Epithelial cell of proximal tubule (primary cell): ENCODE measurements around the gene IGLON5. TPM values are rescaled to one million over a fixed set of nuclear protein-coding genes. Genes with fewer than 3 reads are reported as not detected.

Experiments
- DNase-seq: peaks from one replicate; pipeline ENCODE4 v3.0.0-alpha.2; 2011; ENCODE audit warnings: low read depth
- H3K4me3 ChIP-seq: 2 replicates; pipeline ENCODE4 v1.5.1; 2011; ENCODE audit warnings: low read depth, mild to moderate bottlenecking, low read length
- total RNA-seq: library from RNA; depleted of rRNA; stranded (reverse); fragments of >200 nt; gene quantifications from 2 replicates; pipeline ENCODE4 v1.2.3, GENCODE V29; 2015
- TF ChIP-seq, protein P1 (sequence below): conservative IDR thresholded peaks from 2 replicates; pipeline ENCODE4 v1.5.1; 2012; ENCODE audit warnings: low read depth, mild to moderate bottlenecking, low read length

IGLON5 gene
- total RNA-seq, 1 donor from 2014 or later, result 0.06 TPM

DNA sequence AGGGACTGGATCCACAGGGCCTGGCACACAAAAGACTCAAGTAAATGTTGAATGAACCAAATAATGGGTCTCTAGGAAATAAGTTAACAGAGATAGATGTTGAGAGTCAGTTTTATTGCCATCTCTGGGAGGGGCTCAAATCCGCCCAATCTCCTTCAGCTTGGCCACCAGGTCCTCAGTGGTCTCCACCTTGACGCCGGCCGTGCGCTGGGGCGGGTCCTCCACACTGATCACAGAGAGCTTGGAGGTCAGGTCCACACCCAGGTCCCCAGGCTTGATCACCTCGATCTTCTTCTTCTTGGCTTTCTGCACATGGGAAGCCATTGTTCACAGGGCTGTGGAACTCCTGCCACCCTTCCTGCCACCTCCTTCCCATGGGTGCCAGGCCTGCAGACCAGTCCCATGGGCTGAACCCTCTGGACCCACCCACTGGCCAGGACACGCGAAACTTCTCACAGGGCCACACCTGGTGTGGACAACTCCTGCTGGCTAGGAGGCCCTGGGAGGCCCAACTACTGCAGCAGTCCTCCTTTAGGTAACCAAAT lies 33.7 kb downstream of the IGLON5 start:
- DNase-seq, result no peak
- no peak overlapping the region for H3K4me3 ChIP-seq
- TF ChIP-seq, protein P1, sequence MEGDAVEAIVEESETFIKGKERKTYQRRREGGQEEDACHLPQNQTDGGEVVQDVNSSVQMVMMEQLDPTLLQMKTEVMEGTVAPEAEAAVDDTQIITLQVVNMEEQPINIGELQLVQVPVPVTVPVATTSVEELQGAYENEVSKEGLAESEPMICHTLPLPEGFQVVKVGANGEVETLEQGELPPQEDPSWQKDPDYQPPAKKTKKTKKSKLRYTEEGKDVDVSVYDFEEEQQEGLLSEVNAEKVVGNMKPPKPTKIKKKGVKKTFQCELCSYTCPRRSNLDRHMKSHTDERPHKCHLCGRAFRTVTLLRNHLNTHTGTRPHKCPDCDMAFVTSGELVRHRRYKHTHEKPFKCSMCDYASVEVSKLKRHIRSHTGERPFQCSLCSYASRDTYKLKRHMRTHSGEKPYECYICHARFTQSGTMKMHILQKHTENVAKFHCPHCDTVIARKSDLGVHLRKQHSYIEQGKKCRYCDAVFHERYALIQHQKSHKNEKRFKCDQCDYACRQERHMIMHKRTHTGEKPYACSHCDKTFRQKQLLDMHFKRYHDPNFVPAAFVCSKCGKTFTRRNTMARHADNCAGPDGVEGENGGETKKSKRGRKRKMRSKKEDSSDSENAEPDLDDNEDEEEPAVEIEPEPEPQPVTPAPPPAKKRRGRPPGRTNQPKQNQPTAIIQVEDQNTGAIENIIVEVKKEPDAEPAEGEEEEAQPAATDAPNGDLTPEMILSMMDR, result no peak

DNA sequence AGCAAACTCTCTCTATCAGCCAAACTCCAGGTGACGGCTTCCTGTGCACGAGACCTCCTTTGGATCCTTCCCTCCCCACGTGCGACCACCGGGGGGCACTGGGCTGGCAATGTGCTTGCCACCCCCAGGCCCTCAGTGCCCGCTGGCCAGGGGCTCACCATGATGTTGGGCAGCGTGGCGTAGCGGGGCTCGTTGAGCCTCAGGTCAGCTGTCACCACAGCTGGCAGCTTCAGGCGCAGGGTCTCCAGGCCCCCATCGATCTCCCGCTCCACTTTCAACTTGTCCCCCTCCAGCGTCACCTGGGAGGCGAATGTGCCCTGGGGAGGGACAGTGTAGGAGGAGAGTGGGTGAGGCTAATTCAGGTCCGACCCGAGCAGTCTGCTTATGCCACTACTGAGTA lies 35.3 kb downstream of the IGLON5 start:
- H3K4me3 ChIP-seq, result no peak overlapping the region
- TF ChIP-seq, protein P1, result no peak
- DNase-seq, result no peak

DNA sequence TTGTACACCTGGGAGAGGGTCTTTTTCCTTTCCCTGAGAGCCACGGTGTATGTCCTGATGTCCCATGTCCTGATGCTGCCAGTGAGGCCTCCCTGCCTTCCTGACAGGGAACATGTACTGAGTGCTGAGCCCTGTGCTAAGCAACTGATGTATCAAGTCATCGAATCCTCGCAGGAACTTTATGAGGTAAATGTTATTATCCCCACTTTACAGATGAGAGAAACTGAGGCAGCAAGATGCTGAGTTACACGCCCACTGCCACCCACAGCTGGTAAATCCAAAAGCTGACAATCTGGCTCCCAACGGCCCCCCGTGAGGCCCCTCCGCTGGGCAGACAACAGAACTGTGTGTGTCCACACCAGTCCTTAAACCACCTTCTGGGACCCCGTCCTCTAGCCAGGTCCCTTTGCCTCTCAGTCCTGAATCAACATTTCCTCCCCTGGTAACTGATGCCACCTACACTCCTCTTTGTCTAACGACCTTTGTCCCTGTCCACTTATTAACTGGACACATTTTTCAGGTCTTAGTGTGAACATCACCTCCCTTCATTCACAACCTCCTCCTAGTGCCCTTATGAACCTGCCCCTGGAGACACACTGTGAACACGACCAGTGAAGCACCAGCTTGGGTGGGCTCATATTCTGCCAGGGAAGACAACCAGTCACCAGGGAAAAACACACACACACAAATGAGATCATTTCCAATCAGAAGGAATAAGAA lies 35.9 kb downstream of the IGLON5 start:
- TF ChIP-seq, protein P1, result no peak
- no peak overlapping the region for H3K4me3 ChIP-seq
- no peak for DNase-seq

- TF ChIP-seq, protein P1, result no peak
- no peak for DNase-seq
- H3K4me3 ChIP-seq, result no peak overlapping the region
These were observed 40.0 kb downstream of the IGLON5 start for GRCh38 chr19:51351266-51351990.

- no peak overlapping the region for H3K4me3 ChIP-seq
- TF ChIP-seq, protein P1, result no peak
These were observed 41.4 kb downstream of the IGLON5 start for GRCh38 chr19:51352783-51353360.

DNA sequence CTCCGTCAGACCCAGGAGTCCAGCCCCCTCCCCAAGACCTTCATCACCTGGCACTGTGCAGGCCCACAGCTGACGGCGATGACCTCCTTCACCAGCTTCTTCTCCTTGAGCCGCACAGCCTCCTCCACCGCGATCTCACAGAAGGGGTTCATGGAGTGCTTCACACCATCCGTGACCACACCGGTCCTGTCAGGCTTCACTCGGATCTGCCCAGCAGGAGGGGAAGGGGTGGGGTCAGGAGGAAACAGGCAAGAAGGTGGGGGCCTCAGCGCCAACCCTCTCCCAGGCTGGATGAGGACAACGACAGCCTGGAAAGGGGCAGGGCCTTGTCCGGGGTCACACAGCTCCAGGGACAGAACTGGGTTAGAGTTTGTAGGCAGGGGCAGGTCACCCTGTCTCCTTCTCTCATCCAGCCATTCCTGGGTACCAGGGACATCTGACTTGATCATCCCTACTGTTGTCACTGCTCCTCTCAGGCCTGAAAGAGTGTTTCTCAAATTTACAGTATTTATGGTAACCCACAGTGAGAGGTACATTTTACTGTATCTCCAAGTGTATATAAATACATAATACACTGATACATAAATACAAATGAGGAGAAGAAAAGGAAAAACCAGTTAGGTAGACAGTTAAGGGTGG lies 42.8 kb downstream of the IGLON5 start:
- no peak for DNase-seq
- no peak overlapping the region for H3K4me3 ChIP-seq
- TF ChIP-seq, protein P1, result no peak

More at GRCh38 chr19:51352783-51353360, 41.4 kb downstream of the IGLON5 start:
- DNase-seq, result no peak
